Measurements from ENCODE around the gene ZFPM1. TPM values are rescaled to one million over a fixed set of nuclear protein-coding genes. Genes with fewer than 3 reads are reported as not detected.

ZFPM1 gene
- total RNA-seq, 6 donors from 2014 or later, result 1.0 to 8.4 (median 3.3) TPM

DNA sequence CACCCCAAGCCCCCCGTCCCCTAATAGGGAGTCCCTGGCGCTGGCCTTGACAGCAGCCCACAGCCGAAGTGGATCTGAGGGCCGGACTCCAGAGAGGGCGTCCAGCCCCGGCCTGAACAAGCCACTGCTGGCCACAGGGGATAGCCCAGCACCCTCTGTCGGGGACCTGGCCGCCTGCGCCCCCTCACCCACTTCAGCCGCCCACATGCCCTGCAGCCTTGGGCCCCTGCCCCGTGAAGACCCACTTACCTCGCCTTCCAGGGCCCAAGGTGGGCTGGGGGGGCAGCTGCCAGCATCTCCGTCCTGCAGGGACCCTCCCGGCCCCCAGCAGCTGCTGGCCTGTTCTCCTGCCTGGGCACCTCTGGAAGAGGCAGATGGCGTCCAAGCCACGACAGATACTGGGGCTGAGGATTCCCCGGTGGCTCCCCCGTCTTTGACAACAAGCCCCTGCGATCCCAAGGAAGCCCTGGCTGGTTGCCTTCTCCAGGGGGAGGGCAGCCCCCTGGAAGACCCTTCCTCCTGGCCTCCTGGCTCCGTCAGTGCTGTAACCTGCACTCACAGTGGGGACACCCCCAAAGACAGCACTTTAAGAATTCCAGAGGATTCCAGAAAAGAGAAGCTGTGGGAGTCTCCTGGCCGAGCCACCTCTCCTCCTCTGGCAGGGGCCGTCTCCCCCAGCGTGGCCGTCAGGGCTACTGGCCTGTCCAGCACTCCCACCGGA, 19.3 kb upstream of the ZFPM1 start:
- Histone ChIP-seq H3K4me1 (peaks cover 6 to 31% (median 21%) of the 10 kb centered on the region in 4 donors), H3K4me3 (no peak overlapping the region), H3K9me3 (no peaks in the 10 kb centered on the region), H3K27me3 (peaks cover 0 to 17% (median 5%) of the 10 kb centered on the region in 4 donors), H3K27ac (no peak overlapping the region), H3K36me3 (no peaks in the 10 kb centered on the region)
- ATAC-seq (ENCODE audit: low FRiP score in 2 of 2) (no peak), DNase-seq (no peak)
- TF ChIP-seq POLR2A (IDR thresholded peaks at IDR 0.05) (no peak), EP300 (IDR thresholded peaks at IDR 0.05) (no peak), POLR2AphosphoS5 (IDR thresholded peaks at IDR 0.05) (no peak)
- TF ChIP-seq, protein P1, sequence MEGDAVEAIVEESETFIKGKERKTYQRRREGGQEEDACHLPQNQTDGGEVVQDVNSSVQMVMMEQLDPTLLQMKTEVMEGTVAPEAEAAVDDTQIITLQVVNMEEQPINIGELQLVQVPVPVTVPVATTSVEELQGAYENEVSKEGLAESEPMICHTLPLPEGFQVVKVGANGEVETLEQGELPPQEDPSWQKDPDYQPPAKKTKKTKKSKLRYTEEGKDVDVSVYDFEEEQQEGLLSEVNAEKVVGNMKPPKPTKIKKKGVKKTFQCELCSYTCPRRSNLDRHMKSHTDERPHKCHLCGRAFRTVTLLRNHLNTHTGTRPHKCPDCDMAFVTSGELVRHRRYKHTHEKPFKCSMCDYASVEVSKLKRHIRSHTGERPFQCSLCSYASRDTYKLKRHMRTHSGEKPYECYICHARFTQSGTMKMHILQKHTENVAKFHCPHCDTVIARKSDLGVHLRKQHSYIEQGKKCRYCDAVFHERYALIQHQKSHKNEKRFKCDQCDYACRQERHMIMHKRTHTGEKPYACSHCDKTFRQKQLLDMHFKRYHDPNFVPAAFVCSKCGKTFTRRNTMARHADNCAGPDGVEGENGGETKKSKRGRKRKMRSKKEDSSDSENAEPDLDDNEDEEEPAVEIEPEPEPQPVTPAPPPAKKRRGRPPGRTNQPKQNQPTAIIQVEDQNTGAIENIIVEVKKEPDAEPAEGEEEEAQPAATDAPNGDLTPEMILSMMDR (IDR thresholded peaks at IDR 0.05), result no peak
- WGBS, 2 donors, result 90 to 96% methylated on average over 2 to 20 of the region's 25 CpGs

DNA sequence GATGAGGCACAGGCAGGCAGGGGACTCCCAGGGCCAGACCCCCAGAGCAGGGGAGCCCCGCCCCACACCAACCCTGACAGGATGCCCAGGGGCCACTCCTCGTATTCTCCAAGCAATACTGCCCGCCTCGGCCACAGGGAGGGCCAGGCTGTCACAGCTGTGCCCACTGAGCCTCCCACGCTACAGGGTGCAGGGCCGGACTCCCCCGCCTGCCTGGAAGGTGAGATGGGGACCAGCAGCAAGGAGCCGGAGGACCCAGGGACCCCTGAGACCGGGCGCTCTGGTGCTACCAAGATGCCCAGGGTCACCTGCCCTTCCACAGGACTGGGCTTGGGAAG, 18.8 kb upstream of the ZFPM1 start:
- WGBS, 2 donors, result 93% methylated on average over 5 of the region's 10 CpGs; no CpG with 5 or more reads in 1 of the 2 donors
- ATAC-seq (ENCODE audit: low FRiP score in 2 of 2) (no peak), DNase-seq (peak in 1 of 2 donors; percentile 76)
- no peak for TF ChIP-seq POLR2AphosphoS5 (IDR thresholded peaks at IDR 0.05)
- no peak for TF ChIP-seq EP300 (IDR thresholded peaks at IDR 0.05)
- Histone ChIP-seq H3K27ac (no peak overlapping the region), H3K4me3 (no peak overlapping the region), H3K9me3 (no peaks in the 10 kb centered on the region), H3K27me3 (peaks cover 0 to 17% (median 5%) of the 10 kb centered on the region in 4 donors), H3K36me3 (no peaks in the 10 kb centered on the region), H3K4me1 (peaks cover 6 to 29% (median 20%) of the 10 kb centered on the region in 4 donors)

DNA sequence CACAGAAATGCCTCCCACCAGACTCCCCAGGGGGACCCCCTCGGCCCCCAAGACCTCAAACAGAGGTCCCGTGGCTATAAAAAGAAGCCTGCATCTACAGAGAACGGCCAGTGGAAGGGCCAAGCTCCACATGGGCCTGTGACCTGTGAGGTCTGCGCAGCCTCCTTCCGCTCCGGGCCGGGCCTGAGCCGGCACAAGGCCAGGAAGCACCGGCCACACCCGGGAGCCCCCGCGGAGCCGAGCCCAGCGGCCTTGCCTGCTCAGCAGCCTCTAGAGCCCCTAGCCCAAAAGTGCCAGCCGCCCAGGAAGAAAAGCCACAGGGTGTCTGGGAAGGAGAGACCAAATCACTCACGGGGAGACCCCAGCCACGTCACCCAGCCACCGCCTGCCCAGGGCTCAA, 18.3 kb upstream of the ZFPM1 start:
- Histone ChIP-seq H3K4me3 (no peak overlapping the region), H3K9me3 (no peaks in the 10 kb centered on the region), H3K4me1 (peaks cover 6 to 24% (median 18%) of the 10 kb centered on the region in 4 donors), H3K36me3 (no peaks in the 10 kb centered on the region), H3K27ac (no peak overlapping the region), H3K27me3 (peaks cover 0 to 15% (median 3%) of the 10 kb centered on the region in 4 donors)
- TF ChIP-seq, protein P1 (IDR thresholded peaks at IDR 0.05), result no peak
- TF ChIP-seq POLR2AphosphoS5 (IDR thresholded peaks at IDR 0.05) (no peak), EP300 (IDR thresholded peaks at IDR 0.05) (no peak), POLR2A (IDR thresholded peaks at IDR 0.05) (no peak)
- no peak for ATAC-seq (ENCODE audit: low FRiP score in 2 of 2)
- WGBS, 2 donors, result 85% methylated on average over 15 to 18 of the region's 18 CpGs
- DNase-seq, result peak in 1 of 2 donors; percentile 81

DNA sequence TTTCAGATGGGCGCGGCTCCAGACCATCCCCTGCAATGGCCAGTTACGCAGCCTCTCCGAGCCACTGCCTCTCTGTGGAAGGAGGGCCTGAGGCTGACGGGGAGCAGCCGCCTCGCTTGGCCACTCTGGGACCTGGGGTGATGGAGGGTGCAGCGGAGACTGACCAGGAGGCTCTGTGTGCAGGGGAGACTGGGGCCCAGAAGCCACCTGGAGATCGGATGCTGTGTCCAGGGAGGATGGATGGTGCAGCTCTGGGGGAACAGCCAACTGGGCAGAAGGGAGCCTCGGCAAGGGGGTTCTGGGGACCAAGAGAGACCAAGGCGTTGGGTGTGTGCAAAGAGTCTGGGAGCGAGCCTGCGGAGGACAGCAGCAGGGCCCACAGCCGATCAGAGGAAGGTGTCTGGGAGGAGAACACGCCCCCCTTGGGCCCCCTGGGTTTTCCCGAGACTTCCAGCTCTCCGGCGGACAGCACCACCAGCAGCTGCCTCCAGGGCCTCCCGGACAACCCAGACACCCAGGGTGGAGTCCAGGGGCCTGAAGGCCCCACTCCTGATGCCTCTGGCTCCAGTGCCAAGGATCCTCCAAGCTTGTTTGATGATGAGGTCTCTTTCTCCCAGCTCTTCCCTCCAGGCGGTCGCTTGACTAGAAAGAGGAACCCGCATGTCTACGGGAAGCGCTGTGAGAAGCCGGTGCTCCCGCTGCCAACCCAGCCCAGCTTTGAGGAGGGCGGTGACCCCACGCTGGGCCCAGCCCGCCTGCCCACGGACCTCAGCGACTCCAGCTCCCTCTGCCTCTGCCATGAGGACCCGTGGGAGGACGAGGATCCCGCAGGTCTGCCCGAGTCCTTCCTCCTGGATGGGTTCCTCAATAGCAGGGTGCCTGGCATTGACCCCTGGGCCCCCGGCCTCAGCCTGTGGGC, 17.4 kb upstream of the ZFPM1 start:
- Histone ChIP-seq H3K4me3 (no peak overlapping the region), H3K27me3 (peaks cover 0 to 6% (median 0%) of the 10 kb centered on the region in 4 donors), H3K36me3 (no peaks in the 10 kb centered on the region), H3K27ac (no peak overlapping the region), H3K4me1 (peaks cover 0 to 15% (median 9%) of the 10 kb centered on the region in 4 donors), H3K9me3 (no peaks in the 10 kb centered on the region)
- TF ChIP-seq POLR2AphosphoS5 (IDR thresholded peaks at IDR 0.05), result no peak
- TF ChIP-seq, protein P1 (IDR thresholded peaks at IDR 0.05), result no peak
- TF ChIP-seq EP300 (IDR thresholded peaks at IDR 0.05), result no peak
- TF ChIP-seq POLR2A (IDR thresholded peaks at IDR 0.05), result no peak
- DNase-seq, result peak in 1 of 2 donors; percentile 79
- 85 to 90% methylated on average over 19 to 36 of the region's 36 CpGs for WGBS, 2 donors
- ATAC-seq (ENCODE audit: low FRiP score in 2 of 2), result peak in 1 of 2 donors; percentile 5

DNA sequence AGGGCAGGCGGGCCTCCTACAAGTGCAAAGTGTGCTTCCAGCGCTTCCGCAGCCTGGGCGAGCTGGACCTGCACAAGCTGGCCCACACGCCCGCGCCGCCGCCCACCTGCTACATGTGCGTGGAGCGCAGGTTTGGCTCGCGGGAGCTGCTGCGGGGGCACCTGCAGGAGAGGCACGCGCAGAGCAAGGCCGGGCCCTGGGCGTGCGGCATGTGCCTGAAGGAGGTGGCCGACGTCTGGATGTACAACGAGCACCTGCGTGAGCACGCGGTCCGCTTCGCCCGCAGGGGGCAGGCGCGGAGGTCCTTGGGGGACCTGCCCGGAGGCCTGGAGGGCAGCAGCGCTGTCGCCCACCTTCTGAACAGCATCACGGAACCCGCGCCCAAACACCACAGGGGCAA, 16.3 kb upstream of the ZFPM1 start:
- Histone ChIP-seq H3K27ac (no peak overlapping the region), H3K27me3 (no peaks in the 10 kb centered on the region), H3K36me3 (no peaks in the 10 kb centered on the region), H3K9me3 (no peaks in the 10 kb centered on the region), H3K4me3 (no peak overlapping the region), H3K4me1 (peaks cover 0 to 8% (median 4%) of the 10 kb centered on the region in 4 donors)
- DNase-seq (peak in 1 of 2 donors; percentile 86), ATAC-seq (ENCODE audit: low FRiP score in 2 of 2) (no peak)
- no peak for TF ChIP-seq EP300 (IDR thresholded peaks at IDR 0.05)
- TF ChIP-seq POLR2AphosphoS5 (IDR thresholded peaks at IDR 0.05), result no peak
- TF ChIP-seq, protein P1 (IDR thresholded peaks at IDR 0.05), result no peak
- no peak for TF ChIP-seq POLR2A (IDR thresholded peaks at IDR 0.05)
- 93 to 94% methylated on average over 26 to 36 of the region's 36 CpGs for WGBS, 2 donors
